Measurements from ENCODE around the gene PPP1R15A.

DNA sequence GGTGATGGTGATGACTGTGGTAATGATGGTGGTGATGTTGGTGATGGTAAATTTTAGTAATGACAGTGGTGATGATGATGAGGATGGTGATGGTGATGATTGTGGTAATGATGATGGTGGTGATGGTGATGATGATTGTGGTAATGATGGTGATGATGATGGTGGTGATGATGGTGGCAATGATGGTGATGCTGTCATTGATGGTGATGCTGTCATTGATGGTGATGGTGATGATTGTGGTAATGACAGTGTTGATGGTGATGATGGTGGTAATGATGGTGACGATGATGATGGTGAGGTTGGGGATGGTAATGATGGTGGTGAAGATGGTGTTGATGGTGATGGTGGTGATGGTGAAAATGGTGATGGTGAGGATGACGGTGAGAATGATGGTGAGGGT lies 49.7 kb upstream of the PPP1R15A start:
- TF ChIP-seq, protein P1, sequence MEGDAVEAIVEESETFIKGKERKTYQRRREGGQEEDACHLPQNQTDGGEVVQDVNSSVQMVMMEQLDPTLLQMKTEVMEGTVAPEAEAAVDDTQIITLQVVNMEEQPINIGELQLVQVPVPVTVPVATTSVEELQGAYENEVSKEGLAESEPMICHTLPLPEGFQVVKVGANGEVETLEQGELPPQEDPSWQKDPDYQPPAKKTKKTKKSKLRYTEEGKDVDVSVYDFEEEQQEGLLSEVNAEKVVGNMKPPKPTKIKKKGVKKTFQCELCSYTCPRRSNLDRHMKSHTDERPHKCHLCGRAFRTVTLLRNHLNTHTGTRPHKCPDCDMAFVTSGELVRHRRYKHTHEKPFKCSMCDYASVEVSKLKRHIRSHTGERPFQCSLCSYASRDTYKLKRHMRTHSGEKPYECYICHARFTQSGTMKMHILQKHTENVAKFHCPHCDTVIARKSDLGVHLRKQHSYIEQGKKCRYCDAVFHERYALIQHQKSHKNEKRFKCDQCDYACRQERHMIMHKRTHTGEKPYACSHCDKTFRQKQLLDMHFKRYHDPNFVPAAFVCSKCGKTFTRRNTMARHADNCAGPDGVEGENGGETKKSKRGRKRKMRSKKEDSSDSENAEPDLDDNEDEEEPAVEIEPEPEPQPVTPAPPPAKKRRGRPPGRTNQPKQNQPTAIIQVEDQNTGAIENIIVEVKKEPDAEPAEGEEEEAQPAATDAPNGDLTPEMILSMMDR (IDR thresholded peaks at IDR 0.05): no peak
- TF ChIP-seq POLR2A (IDR thresholded peaks at IDR 0.05): no peak
